Lower lobe of right lung (tissue), 2 donors: ENCODE measurements around the gene SLC24A1. TPM values are rescaled to one million over a fixed set of nuclear protein-coding genes. Genes with fewer than 3 reads are reported as not detected.

Source experiments
- ATAC-seq, 2 donors: fragments of 200-7000 bp; cut with Tn5 transposase; one replicate each; pipeline ENCODE4 v1.9.1; 2020 to 2022; ENCODE audit warnings: mild to moderate bottlenecking in 2 of 2, moderate library complexity in 2 of 2
- DNase-seq: peaks from one replicate; pipeline ENCODE4 v3.0.0-alpha.2; 2020
- H3K27ac ChIP-seq: fragments of 200-600 bp; one replicate; pipeline ENCODE4 v1.8.0; 2022
- H3K27me3 ChIP-seq: fragments of 200-600 bp; one replicate; pipeline ENCODE4 v1.8.0; 2022; ENCODE audit warnings: low read depth
- H3K36me3 ChIP-seq: fragments of 200-600 bp; one replicate; pipeline ENCODE4 v1.8.0; 2022; ENCODE audit warnings: mild to moderate bottlenecking
- H3K4me1 ChIP-seq: fragments of 200-600 bp; one replicate; pipeline ENCODE4 v1.8.0; 2022
- H3K4me3 ChIP-seq: fragments of 200-600 bp; one replicate; pipeline ENCODE4 v1.8.0; 2022; ENCODE audit warnings: mild to moderate bottlenecking
- H3K9me3 ChIP-seq: fragments of 200-600 bp; one replicate; pipeline ENCODE4 v1.8.0; 2022
- CTCF ChIP-seq: fragments of 200-600 bp; IDR thresholded peaks from one replicate; pipeline ENCODE4 v1.8.0; 2022; ENCODE audit warnings: antibody characterized with exemption, mild to moderate bottlenecking
- intact Hi-C: fragments of 100-400 bp; cut with DNase I; formaldehyde crosslinking; loops from one replicate; pipeline ENCODE4 v1.11.0; 2022
- total RNA-seq: library from RNA; stranded (reverse); fragmentation: NEBNext Ultra II Directional; extraction: Animal tissue kit (Norgen Biotek cat#: 25700); gene quantifications from one replicate; pipeline ENCODE4 v1.2.1, GENCODE V29; 2021
- donor health status: DM: no; HTN: yes; CAD: no; lungs with severe emphysema.

SLC24A1 gene
- total RNA-seq, 1 donor from 2014 or later: 11.4 TPM

DNA sequence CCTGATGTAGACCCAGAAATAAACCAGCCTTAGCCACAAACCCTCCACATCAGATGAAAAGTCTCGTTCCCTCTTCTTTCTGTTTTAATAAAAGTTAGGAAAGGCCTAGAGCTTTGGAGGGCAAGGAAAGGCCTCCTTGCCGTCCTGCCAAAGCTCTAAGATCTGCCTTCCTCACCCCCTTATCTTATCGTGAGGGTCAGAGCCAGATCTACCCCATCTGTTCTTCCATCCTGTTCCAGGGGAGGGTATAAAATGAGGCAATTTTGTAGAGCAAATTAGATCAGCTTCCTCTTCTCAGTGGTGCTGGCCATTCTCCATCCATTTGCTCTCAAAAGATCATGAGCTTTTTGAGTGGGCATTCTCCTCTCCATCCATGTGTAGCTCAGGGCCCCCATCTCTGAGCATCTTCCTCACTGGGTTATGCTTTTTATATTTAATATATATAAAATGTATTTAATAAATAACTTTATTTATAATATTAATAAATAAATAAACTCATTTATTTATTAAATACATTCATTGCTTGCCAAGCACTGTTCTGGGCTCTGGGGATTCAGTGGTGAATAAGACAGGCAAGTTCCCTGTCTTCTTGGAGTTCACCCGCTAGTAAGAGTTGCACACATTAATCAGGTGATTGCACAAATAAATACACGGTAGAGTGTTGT is 2.0 kb upstream of the SLC24A1 start:
- no peaks in the 10 kb centered on the region for H3K4me1 ChIP-seq

GRCh38 chr15:65620833-65621232 is 905 bp upstream of the SLC24A1 start:
- H3K36me3 ChIP-seq: peaks cover 14% of the 10 kb centered on the region
- no peak overlapping the region for H3K27ac ChIP-seq
- ATAC-seq: no peak
- no peak overlapping the region for H3K4me3 ChIP-seq
- no peaks in the 10 kb centered on the region for H3K27me3 ChIP-seq
- DNase-seq: no peak
- no peaks in the 10 kb centered on the region for H3K4me1 ChIP-seq
- no peaks in the 10 kb centered on the region for H3K9me3 ChIP-seq
- TF ChIP-seq CTCF: no peak
- intact Hi-C loops: no loop called here

More for the DNA sequence above, 2.0 kb upstream of the SLC24A1 start:
- H3K36me3 ChIP-seq: peaks cover 5% of the 10 kb centered on the region
- no peak overlapping the region for H3K27ac ChIP-seq
- no peak for DNase-seq
- no peak for ATAC-seq
- H3K9me3 ChIP-seq: no peaks in the 10 kb centered on the region
- intact Hi-C loops: no loop called here
- TF ChIP-seq CTCF: no peak
- H3K4me3 ChIP-seq: no peak overlapping the region
- no peaks in the 10 kb centered on the region for H3K27me3 ChIP-seq

- Histone ChIP-seq H3K9me3 (no peaks in the 10 kb centered on the region), H3K27ac (no peak overlapping the region), H3K4me3 (no peak overlapping the region), H3K27me3 (no peaks in the 10 kb centered on the region), H3K4me1 (no peaks in the 10 kb centered on the region), H3K36me3 (peaks cover 19% of the 10 kb centered on the region)
- intact Hi-C loops: no loop called here
- no peak for TF ChIP-seq CTCF
- ATAC-seq: no peak
- no peak for DNase-seq
Measured at GRCh38 chr15:65623103-65623502, 1.4 kb downstream of the SLC24A1 start.

GRCh38 chr15:65626856-65627255 is 5.1 kb downstream of the SLC24A1 start:
- no peak for DNase-seq
- no peak for ATAC-seq

DNA sequence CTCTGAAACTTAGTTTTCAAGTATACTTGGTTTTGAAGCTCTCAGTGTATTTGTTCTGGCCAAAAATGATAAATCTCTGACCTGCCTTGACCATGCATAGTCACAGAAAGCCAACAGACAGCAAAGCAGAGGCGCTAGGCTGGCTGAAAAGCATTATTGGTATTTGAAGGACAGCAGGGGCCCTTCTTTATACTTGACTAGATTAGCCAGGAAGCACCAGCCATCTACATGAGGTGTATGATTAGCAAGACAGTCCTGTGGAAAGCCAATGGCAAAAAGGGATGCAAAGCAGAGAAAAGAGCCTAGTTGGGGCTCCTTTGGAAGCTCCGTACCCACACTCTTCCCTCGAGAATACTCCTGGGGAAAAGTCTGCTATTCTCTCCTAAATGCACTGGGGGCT is 7.8 kb downstream of the SLC24A1 start:
- H3K27me3 ChIP-seq: no peaks in the 10 kb centered on the region
- TF ChIP-seq CTCF: no peak
- peaks cover 16% of the 10 kb centered on the region for H3K36me3 ChIP-seq
- intact Hi-C loops: no loop called here
- no peak overlapping the region for H3K4me3 ChIP-seq
- H3K27ac ChIP-seq: no peak overlapping the region
- no peaks in the 10 kb centered on the region for H3K9me3 ChIP-seq
- no peaks in the 10 kb centered on the region for H3K4me1 ChIP-seq
- no peak for DNase-seq
- no peak for ATAC-seq

More at GRCh38 chr15:65626856-65627255, 5.1 kb downstream of the SLC24A1 start:
- no peak for TF ChIP-seq CTCF
- Histone ChIP-seq H3K4me1 (no peaks in the 10 kb centered on the region), H3K4me3 (no peak overlapping the region), H3K27me3 (no peaks in the 10 kb centered on the region), H3K36me3 (peaks cover 19% of the 10 kb centered on the region), H3K27ac (no peak overlapping the region), H3K9me3 (no peaks in the 10 kb centered on the region)
- intact Hi-C loops: no loop called here
